OCI-M2 (cell line): Measurements from ENCODE around the gene DGKB.

ENCODE experiments used
- DNase-seq: peaks from one replicate; lab custom pipeline; 2025; ENCODE audit not compliant: unreplicated experiment; lab: John Stamatoyannopoulos, UW

The DGKB gene

DNA sequence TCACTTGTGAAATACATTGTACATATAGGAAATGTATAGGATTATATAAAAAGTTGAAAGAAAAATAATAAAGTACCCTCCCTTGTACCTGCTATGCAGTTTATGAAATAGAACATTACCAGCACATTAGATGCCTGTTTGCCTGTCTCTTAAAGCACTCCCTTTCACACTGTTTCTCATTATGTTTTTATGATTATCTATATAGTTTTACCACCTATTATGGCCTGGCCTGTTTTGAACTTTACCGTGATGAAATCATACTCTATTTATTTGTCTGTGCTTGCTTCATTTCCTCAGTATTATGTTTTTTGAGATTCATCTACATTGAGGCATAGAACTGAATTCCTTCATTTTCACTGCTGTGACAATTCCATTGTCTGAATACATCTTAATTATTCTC lies 41.1 kb downstream of the DGKB start:
- no peak for DNase-seq

GRCh38 chr7:14859267-14859666 lies 43.3 kb downstream of the DGKB start:
- no peak for DNase-seq

DNA sequence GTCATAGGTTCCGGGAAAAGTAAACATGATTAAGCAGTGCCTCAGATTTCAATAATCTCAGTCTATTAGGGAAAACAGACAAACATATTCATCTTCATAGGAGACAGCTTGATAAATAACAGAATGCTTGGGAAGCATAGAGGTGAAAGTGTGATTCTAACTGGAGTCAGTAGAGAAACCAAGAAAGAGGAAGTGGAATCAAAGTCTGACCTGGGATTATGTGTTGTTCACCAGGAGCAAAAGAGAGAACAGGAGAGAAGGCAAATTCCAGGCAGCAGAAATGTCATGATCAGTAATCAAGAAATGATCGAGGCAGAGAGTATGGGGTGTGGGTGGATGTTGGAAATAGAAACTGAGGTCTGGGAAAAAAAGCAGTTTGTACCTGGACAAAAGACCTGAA lies 43.7 kb downstream of the DGKB start:
- no peak for DNase-seq

GRCh38 chr7:14858410-14858809 lies 44.1 kb downstream of the DGKB start:
- no peak for DNase-seq

DNA sequence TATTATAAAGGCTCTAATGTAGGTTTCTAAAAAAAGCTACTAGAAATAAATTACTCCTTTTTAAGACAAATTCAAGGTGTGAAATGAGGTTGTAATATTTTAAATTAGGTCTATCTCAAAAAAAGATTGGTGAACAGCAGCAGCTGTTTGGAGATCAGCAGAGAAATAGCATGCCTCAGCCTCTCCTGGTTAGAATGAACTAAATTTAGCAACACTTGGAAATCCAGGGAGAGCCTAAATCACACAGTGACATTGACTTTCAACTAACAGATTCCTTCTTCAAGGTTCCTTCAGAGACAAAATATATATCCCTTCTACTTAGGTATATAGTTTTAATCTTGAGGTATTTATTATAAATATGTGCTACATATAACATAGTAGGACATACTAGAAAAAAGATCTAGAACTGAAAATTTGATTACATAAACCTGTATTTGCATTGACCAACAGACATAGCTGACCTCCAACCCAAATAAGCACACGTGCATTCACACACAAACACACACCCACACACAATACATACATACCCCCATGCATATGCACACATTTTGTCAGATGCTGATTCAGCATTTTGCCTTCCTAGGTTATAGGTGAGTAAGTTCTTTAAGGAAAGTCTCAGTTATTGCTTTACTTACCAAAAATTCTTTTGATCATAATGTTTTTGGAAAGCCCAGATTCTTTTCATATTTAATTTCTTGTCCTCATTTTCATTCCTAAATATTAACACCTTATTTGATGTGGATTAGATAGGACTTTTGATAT lies 47.3 kb downstream of the DGKB start:
- no peak for DNase-seq

GRCh38 chr7:14854471-14854870 lies 48.1 kb downstream of the DGKB start:
- DNase-seq, result no peak

- DNase-seq, result no peak
Observed at GRCh38 chr7:14851610-14852009, 50.9 kb downstream of the DGKB start.

GRCh38 chr7:14850039-14850438 lies 52.5 kb downstream of the DGKB start:
- no peak for DNase-seq

- DNase-seq, result no peak
Observed at GRCh38 chr7:14846405-14846804, 56.1 kb downstream of the DGKB start.

DNA sequence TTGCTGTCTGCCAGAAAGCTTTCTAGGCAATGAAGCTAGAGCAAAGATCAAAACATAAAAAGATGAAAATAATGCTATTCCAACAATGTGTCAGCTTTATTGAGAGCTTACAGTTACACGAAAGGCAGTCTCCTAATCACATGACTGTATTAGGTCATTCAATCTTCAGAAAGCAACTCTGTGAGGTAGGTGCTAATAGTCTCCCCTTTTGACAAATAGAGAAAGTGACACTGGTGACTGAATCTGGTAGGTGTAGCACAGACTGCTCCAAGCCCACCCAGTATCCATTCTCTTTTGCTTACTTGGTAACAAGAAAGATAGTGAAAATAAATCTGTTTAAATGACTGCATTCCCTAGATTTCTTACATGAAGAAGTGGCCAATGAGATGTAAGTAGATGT lies 58.8 kb downstream of the DGKB start:
- DNase-seq, result no peak

DNA sequence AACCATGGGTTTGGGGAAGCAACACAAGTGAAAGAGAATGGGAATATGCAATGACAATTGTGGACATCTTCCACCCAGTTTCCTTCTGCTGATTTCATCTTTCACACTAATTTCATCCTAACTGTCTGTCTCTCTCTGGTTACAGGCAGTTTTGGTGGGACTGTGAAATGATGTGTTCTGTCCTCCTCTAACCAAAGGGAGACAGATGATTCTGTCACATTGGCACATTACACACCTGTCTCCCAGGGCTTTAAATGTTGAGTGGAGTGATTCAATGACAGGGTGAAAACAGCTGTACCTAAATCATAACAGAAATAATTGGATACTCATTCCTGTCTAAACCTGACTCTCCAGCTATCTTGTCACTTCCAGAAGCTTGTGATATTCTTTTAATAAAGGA lies 60.0 kb downstream of the DGKB start:
- DNase-seq, result no peak

- no peak for DNase-seq
Observed at GRCh38 chr7:14841869-14842268, 60.7 kb downstream of the DGKB start.

- no peak for DNase-seq
Observed at GRCh38 chr7:14841086-14841485, 61.5 kb downstream of the DGKB start.

DNA sequence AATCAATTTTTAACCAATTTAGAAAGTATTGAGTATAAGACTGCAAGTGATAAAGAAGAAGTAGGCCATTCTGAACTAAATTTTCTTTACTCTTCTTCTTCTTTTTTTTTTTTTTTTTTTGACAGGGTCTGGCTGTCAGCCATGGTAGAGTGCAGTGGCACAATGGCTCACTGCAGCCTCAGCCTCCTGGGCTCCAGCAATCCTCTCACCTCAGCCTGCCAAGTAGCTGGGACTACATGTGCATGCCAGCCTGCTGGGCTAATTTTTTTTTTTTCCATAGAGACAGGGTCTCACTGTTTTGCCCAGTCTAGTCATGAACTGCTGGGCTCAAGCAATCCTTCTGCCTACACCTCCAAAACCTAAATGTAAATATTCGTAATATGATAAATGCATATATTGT lies 63.2 kb downstream of the DGKB start:
- no peak for DNase-seq

DNA sequence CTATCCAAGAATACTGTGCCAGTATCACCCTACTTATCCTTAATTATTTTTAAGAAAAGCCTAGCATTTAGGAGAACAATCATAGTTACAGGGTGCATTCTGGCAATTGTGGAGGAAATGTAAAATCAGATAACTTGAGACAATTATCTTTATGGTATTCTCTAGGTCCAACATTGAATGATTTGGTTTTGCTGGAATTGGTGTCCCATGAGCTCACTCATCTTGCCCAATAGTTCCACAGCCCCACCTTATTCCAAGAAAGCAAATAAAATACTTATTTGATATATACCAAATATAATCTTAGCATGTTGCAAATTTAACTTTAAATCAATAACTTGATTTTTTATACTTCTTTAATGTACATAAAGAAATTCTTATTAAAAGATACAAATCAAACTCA lies 65.3 kb downstream of the DGKB start:
- DNase-seq, result no peak

DNA sequence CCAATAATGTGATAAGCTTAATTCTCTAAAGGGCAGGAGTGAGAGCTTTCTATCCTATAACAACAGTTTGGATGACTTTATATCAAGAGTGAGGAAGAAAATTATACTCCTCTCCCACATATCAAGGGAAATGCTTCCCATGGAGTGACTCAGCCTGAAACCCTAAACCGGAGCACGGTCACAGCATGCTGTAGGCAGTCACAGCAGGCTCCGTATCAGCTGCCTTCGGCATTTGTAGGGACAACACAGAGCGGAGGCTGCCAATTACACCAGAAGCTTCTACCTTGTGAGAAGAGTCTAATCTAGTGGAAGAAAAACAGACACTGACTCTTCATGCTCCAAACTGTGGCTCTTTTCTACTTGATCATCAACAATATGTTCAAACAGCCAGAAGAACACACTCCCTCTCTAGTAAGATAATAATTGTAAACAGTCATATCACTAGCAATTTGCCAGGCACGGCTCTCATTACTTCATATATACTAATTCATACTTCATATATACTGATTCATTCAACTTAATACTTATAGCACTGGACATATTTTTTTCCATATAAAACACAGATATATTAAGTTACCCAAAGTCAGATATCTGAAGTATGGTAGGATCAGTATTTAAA lies 65.9 kb downstream of the DGKB start:
- no peak for DNase-seq

DNA sequence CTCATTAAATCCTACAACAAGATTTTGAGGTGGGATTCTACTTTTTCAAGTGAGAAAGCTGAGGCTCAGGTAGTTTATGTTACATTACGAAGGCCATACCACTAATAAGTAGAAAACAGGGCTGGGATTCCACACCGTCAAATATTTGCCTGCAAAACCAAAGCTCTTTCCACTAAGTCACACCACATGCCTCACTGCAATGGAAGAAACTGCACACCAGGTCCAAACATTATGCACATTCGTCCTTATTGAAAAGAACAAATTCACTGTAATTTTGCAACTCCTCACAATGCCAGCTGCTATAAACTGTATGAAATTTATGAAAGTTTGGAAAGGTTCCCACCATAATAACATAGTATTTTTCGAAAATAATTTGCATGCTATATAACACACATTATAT lies 66.5 kb downstream of the DGKB start:
- no peak for DNase-seq

GRCh38 chr7:14835384-14835783 lies 67.2 kb downstream of the DGKB start:
- DNase-seq, result no peak

DNA sequence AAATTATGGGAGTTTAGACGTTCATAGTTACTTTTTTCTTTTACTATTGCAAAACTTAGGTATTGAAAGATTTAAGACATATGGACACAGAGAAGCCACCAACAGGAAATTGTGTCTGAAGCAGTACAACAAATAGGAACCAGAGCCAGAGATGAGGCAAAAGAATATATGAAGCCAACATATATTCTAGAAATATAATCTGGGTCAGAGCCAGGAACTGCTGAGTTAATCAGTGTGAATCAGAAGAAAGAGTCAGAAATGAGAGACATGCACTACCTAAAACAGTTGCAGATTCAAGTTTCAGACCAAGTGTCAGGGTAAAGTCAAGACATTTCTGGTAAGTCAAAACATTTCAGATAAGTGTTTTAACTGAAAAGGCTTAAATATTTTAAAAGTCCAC lies 67.7 kb downstream of the DGKB start:
- no peak for DNase-seq

GRCh38 chr7:14834456-14834855 lies 68.1 kb downstream of the DGKB start:
- no peak for DNase-seq

- no peak for DNase-seq
Observed at GRCh38 chr7:14833707-14834106, 68.8 kb downstream of the DGKB start.

GRCh38 chr7:14828053-14828452 lies 74.5 kb downstream of the DGKB start:
- no peak for DNase-seq

GRCh38 chr7:14826426-14826825 lies 76.1 kb downstream of the DGKB start:
- no peak for DNase-seq
